Keratinocyte (primary cell): ENCODE measurements around the gene BUD31. TPM values are rescaled to one million over a fixed set of nuclear protein-coding genes. Genes with fewer than 3 reads are reported as not detected.

ENCODE experiments used
- DNase-seq: peaks from one replicate; pipeline ENCODE4 v3.0.0-alpha.2; 2011; ENCODE audit warnings: low read depth, missing footprints, low spot score
- FAIRE-seq: peaks from 2 replicates; lab custom pipeline; 2011; peaks lifted over from hg19 to GRCh38; lab: Jason Lieb, UNC
- H2AFZ ChIP-seq: 2 replicates; pipeline ENCODE4 v1.6.0; 2012; ENCODE audit warnings: low read length, control low read depth, inconsistent platforms; ENCODE audit not compliant: control insufficient read depth
- H3K27ac ChIP-seq: 2 replicates; pipeline ENCODE4 v1.5.1; 2011; ENCODE audit warnings: low read length; ENCODE audit not compliant: control insufficient read depth, insufficient read depth
- H3K27me3 ChIP-seq: 3 replicates; pipeline ENCODE4 v1.6.0; 2011; ENCODE audit warnings: low read length; ENCODE audit not compliant: control insufficient read depth, insufficient read depth; ENCODE audit errors: extremely low read depth
- H3K36me3 ChIP-seq, 2 experiments: 2 replicates in 1 of 2; 3 replicates in 1 of 2; pipeline ENCODE4 v1.5.1; 2011; ENCODE audit warnings: low read length in 2 of 2, mild to moderate bottlenecking in 1 of 2; ENCODE audit not compliant: control insufficient read depth in 2 of 2, insufficient read depth in 2 of 2; ENCODE audit errors: extremely low read depth in 1 of 2
- H3K4me1 ChIP-seq: 3 replicates; pipeline ENCODE4 v1.5.1; 2011; ENCODE audit warnings: low read length; ENCODE audit not compliant: control insufficient read depth, insufficient read depth; ENCODE audit errors: extremely low read depth
- H3K4me2 ChIP-seq: 3 replicates; pipeline ENCODE4 v1.6.0; 2011; ENCODE audit warnings: low read depth, low read length; ENCODE audit not compliant: control insufficient read depth, insufficient read depth; ENCODE audit errors: extremely low read depth
- H3K4me3 ChIP-seq, 3 experiments: fragments of 200-600 bp in 1 of 3; sonication (generic) in 1 of 3; 2 replicates in 2 of 3; 3 replicates in 1 of 3; pipeline ENCODE4 v1.5.1; 2011 to 2016; ENCODE audit warnings: low read length in 3 of 3, mild to moderate bottlenecking in 3 of 3, control low read depth in 2 of 3, inconsistent platforms in 1 of 3, low read depth in 1 of 3, mixed read lengths in 1 of 3, mixed run types in 1 of 3, moderate library complexity in 1 of 3; ENCODE audit not compliant: control insufficient read depth in 2 of 3, insufficient read depth in 2 of 3; ENCODE audit errors: extremely low read depth in 1 of 3
- H3K79me2 ChIP-seq: 2 replicates; pipeline ENCODE4 v1.6.0; 2012; ENCODE audit warnings: low read length; ENCODE audit not compliant: control insufficient read depth, insufficient read depth
- H3K9ac ChIP-seq: 3 replicates; pipeline ENCODE4 v1.6.0; 2011; ENCODE audit warnings: low read length; ENCODE audit not compliant: control insufficient read depth, insufficient read depth; ENCODE audit errors: extremely low read depth
- H3K9me1 ChIP-seq: 3 replicates; pipeline ENCODE4 v1.6.0; 2011; ENCODE audit warnings: low read length; ENCODE audit not compliant: control insufficient read depth, insufficient read depth; ENCODE audit errors: extremely low read depth
- H3K9me3 ChIP-seq: 2 replicates; pipeline ENCODE4 v1.5.1; 2012; ENCODE audit warnings: low read depth, low read length; ENCODE audit not compliant: control insufficient read depth
- H4K20me1 ChIP-seq: 3 replicates; pipeline ENCODE4 v1.6.0; 2011; ENCODE audit warnings: low read length; ENCODE audit not compliant: control insufficient read depth, insufficient read depth; ENCODE audit errors: extremely low read depth
- EZH2 ChIP-seq: IDR thresholded peaks from one replicate; pipeline ENCODE4 v1.6.1; 2012; ENCODE audit warnings: inconsistent platforms, mild to moderate bottlenecking, low read length, moderate library complexity
- dilution Hi-C: fragments of 300-500 bp; cut with MboI; formaldehyde crosslinking; loops from one replicate; pipeline ENCODE4 v1.7.0; 2020; ENCODE audit warnings: low sequenced_read_pairs; ENCODE audit not compliant: extremely low pct_ligation_motif_present
- polyA plus RNA-seq, 5 experiments: library from polyadenylated mRNA; depleted of rRNA in 3 of 5; stranded (reverse) in 3 of 5; stranded (forward) in 1 of 5; unstranded in 1 of 5; fragments of >200 nt; gene quantifications; 1 replicate in 1 of 5; 2 replicates in 3 of 5; 3 replicates in 1 of 5; pipeline versions ENCODE4 v1.2.1 to v1.2.3, GENCODE V29; 2011 to 2012; ENCODE audit warnings: missing spikeins in 2 of 5, low read depth in 1 of 5, low replicate concordance in 1 of 5
- TF ChIP-seq, protein P1 (sequence below), 3 experiments: IDR thresholded peaks in 1 of 3; conservative IDR thresholded peaks in 1 of 3; optimal IDR thresholded peaks in 1 of 3; 2 replicates in 2 of 3; 3 replicates in 1 of 3; pipeline versions ENCODE3 to v1.5.1; 2011; ENCODE audit warnings: low read length in 3 of 3, mild to moderate bottlenecking in 3 of 3, moderate library complexity in 2 of 3, control low read depth in 1 of 3, inconsistent platforms in 1 of 3; ENCODE audit not compliant: insufficient read depth in 2 of 3; ENCODE audit errors: extremely low read depth in 1 of 3

Gene BUD31
- polyA plus RNA-seq, 1 donor (not counting 4 experiments of a cell fraction or from before 2014, with no cell fraction given): 73.3 TPM

DNA sequence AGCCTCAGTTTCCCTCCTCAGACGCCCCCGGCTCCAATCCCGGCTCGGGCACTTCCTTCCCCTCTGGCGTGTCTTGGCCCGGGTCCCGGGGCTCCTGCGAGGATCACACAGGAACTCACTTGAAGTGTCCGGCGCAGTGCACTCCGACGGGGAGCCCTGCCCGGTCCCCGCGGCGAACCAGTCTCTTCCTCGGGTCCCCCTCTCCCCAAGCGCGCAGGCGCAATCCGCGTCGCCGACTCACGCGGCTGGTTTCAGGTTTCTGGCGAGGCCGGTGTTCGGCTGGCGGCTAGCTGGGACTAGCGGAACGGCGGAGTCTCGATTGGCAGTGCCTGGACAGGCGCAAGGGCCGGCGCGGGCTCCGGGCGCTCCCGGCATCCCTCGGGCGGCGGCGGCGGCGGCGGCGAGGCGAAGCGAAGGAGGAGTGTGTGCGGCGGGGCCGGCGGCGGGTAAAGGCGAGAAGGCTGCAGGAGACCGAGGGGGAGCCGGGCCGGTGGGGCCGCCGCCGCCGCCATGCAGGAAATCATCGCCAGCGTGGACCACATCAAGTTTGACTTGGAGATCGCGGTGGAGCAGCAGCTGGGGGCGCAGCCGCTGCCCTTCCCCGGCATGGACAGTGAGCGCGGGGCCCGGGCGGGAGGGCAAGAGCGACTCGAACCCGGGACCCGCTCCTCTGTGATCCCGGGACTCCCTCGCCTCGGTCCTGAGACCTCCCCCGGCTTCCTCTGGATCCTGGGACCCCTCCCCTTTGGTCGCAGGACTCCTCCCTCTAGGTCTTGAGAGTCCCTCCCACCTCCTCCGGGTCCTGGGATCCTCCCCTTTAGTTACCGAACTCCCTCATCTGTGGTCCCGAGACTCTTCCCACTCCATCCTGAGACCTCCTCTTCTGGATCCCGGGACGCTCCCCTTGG is 30.1 kb downstream of the BUD31 start, which contains the start of the genes CPSF4 and PTCD1:
Gene CPSF4 (plus strand): TSS at position 371 of the 908 bp plus-strand sequence. CDS start 140 bp downstream, at position 511.
Gene PTCD1 (minus strand): TSS at position 226 of the 908 bp plus-strand sequence. CDS start 3,556 bp downstream, outside the sequence.
- Histone ChIP-seq H3K27me3 (no peaks in the 10 kb centered on the region), H3K4me2 (peak within 1 kb of the TSS; percentile 88), H4K20me1 (peaks cover 5% of the 10 kb centered on the region), H3K9me1 (no peaks in the 10 kb centered on the region), H3K4me3 (peak within 1 kb of the TSS; percentile 89 to 99 (median 94)), H2AFZ (peak within 1 kb of the TSS; percentile 92), H3K79me2 (peaks cover 36% of the 10 kb centered on the region), H3K9ac (peak within 1 kb of the TSS; percentile 90), H3K9me3 (no peaks in the 10 kb centered on the region), H3K27ac (peak within 1 kb of the TSS; percentile 76), H3K36me3 (peaks cover 6% of the 10 kb centered on the region in 2 experiments), H3K4me1 (peaks cover 11% of the 10 kb centered on the region)
- TF ChIP-seq, protein P1, sequence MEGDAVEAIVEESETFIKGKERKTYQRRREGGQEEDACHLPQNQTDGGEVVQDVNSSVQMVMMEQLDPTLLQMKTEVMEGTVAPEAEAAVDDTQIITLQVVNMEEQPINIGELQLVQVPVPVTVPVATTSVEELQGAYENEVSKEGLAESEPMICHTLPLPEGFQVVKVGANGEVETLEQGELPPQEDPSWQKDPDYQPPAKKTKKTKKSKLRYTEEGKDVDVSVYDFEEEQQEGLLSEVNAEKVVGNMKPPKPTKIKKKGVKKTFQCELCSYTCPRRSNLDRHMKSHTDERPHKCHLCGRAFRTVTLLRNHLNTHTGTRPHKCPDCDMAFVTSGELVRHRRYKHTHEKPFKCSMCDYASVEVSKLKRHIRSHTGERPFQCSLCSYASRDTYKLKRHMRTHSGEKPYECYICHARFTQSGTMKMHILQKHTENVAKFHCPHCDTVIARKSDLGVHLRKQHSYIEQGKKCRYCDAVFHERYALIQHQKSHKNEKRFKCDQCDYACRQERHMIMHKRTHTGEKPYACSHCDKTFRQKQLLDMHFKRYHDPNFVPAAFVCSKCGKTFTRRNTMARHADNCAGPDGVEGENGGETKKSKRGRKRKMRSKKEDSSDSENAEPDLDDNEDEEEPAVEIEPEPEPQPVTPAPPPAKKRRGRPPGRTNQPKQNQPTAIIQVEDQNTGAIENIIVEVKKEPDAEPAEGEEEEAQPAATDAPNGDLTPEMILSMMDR (optimal IDR thresholded peaks at IDR 0.05 in 1 of 3, IDR thresholded peaks at IDR 0.05 in 1 of 3, conservative IDR thresholded peaks at IDR 0.05 in 1 of 3; ENCODE audit: extremely low read depth in 1 of 3, insufficient read depth in 2 of 3, low read length in 3 of 3): no peak
- TF ChIP-seq EZH2: no peak
- dilution Hi-C loops: no loop called here
- DNase-seq (peak; percentile 50), FAIRE-seq (no peak)

DNA sequence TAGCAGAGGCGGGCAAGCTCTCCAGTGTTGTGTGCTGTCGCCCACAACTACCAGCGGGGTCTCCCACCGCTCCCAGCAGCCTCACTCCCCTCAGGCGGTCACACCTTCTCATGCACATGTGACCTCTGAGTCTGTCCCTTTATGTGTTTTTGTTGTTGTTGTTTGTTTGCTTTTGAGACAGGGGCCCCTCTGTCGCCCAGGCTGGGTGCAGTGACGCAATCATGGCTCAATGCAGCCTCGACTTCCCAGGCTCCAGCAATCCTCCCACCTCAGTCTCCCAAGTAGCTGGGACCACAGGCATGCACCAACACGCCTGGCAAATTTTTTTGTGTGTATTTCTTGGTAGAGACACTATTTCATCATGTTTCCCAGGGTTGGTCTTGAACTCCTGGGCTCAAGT is 31.4 kb downstream of the BUD31 start:
- no peak for DNase-seq
- peak overlapping the region; percentile 90 for H3K9ac ChIP-seq
- peak overlapping the region; percentile 89 to 99 (median 94) for H3K4me3 ChIP-seq
- no peaks in the 10 kb centered on the region for H3K27me3 ChIP-seq
- peaks cover 36% of the 10 kb centered on the region for H3K79me2 ChIP-seq
- H4K20me1 ChIP-seq: peaks cover 5% of the 10 kb centered on the region
- no peak for FAIRE-seq
- H2AFZ ChIP-seq: no peak overlapping the region
- H3K9me1 ChIP-seq: no peaks in the 10 kb centered on the region
- peak overlapping the region; percentile 76 for H3K27ac ChIP-seq
- peaks cover 5 to 14% of the 10 kb centered on the region in 2 experiments for H3K36me3 ChIP-seq
- TF ChIP-seq, protein P1 (optimal IDR thresholded peaks at IDR 0.05 in 1 of 3, IDR thresholded peaks at IDR 0.05 in 1 of 3, conservative IDR thresholded peaks at IDR 0.05 in 1 of 3; ENCODE audit: extremely low read depth in 1 of 3, insufficient read depth in 2 of 3, low read length in 3 of 3): no peak
- no peak for TF ChIP-seq EZH2
- peak overlapping the region; percentile 88 for H3K4me2 ChIP-seq
- dilution Hi-C loops: no loop called here
- no peaks in the 10 kb centered on the region for H3K9me3 ChIP-seq
- peaks cover 11% of the 10 kb centered on the region for H3K4me1 ChIP-seq
